Astrocyte (in vitro differentiated cells and primary cell): ENCODE data around the gene PCSK1N. TPM values are rescaled to one million over a fixed set of nuclear protein-coding genes. Genes with fewer than 3 reads are reported as not detected.

Source experiments
- DNase-seq: peaks from one replicate; pipeline ENCODE4 v3.0.0-alpha.2; 2010; ENCODE audit warnings: low read depth
- FAIRE-seq: peaks from 2 replicates; lab custom pipeline; 2011; peaks lifted over from hg19 to GRCh38; lab: Jason Lieb, UNC
- H2AFZ ChIP-seq: 2 replicates; pipeline ENCODE4 v1.6.0; 2012; ENCODE audit warnings: low read depth, low read length, inconsistent platforms
- H3K27ac ChIP-seq: 2 replicates; pipeline ENCODE4 v1.5.1; 2011; ENCODE audit warnings: low read depth, low read length, inconsistent platforms
- H3K27me3 ChIP-seq: 2 replicates; pipeline ENCODE4 v1.6.0; 2011; ENCODE audit warnings: low read length, inconsistent platforms; ENCODE audit not compliant: insufficient read depth
- H3K36me3 ChIP-seq: 2 replicates; pipeline ENCODE4 v1.5.1; 2011; ENCODE audit warnings: low read length, inconsistent platforms; ENCODE audit not compliant: insufficient read depth
- H3K4me1 ChIP-seq: 2 replicates; pipeline ENCODE4 v1.5.1; 2011; ENCODE audit warnings: low read length, inconsistent platforms; ENCODE audit not compliant: insufficient read depth
- H3K4me2 ChIP-seq: 2 replicates; pipeline ENCODE4 v1.6.0; 2012; ENCODE audit warnings: low read length, inconsistent platforms
- H3K4me3 ChIP-seq: 2 replicates; pipeline ENCODE4 v1.5.1; 2011; ENCODE audit warnings: low read depth, mild to moderate bottlenecking, low read length, inconsistent platforms; ENCODE audit not compliant: insufficient read depth
- H3K79me2 ChIP-seq: 2 replicates; pipeline ENCODE4 v1.6.0; 2012; ENCODE audit warnings: mild to moderate bottlenecking, low read length, inconsistent platforms; ENCODE audit not compliant: insufficient read depth
- H3K9ac ChIP-seq: 2 replicates; pipeline ENCODE4 v1.6.0; 2012; ENCODE audit warnings: mild to moderate bottlenecking, low read length, inconsistent platforms
- H3K9me3 ChIP-seq: 2 replicates; pipeline ENCODE4 v1.5.1; 2012; ENCODE audit warnings: low read depth, mild to moderate bottlenecking, low read length, inconsistent platforms; ENCODE audit not compliant: insufficient read depth
- H4K20me1 ChIP-seq: 2 replicates; pipeline ENCODE4 v1.6.0; 2012; ENCODE audit warnings: low read length, inconsistent platforms; ENCODE audit not compliant: insufficient read depth
- H3K27ac Mint-ChIP-seq: one replicate; pipeline ENCODE4 v1.8.0; 2021; ENCODE audit warnings: mild to moderate bottlenecking, mixed read lengths; ENCODE audit not compliant: unreplicated experiment
- H3K27me3 Mint-ChIP-seq: one replicate; pipeline ENCODE4 v1.8.0; 2021; ENCODE audit warnings: low read depth, mixed read lengths; ENCODE audit not compliant: unreplicated experiment
- H3K36me3 Mint-ChIP-seq: one replicate; pipeline ENCODE4 v1.8.0; 2021; ENCODE audit warnings: low read depth, mixed read lengths; ENCODE audit not compliant: unreplicated experiment
- H3K4me1 Mint-ChIP-seq: one replicate; pipeline ENCODE4 v1.8.0; 2021; ENCODE audit warnings: low read depth, mixed read lengths; ENCODE audit not compliant: unreplicated experiment
- H3K4me3 Mint-ChIP-seq: one replicate; pipeline ENCODE4 v1.8.0; 2021; ENCODE audit warnings: mild to moderate bottlenecking, moderate library complexity, mixed read lengths; ENCODE audit not compliant: unreplicated experiment
- H3K9me3 Mint-ChIP-seq: one replicate; pipeline ENCODE4 v1.8.0; 2021; ENCODE audit warnings: mild to moderate bottlenecking, mixed read lengths; ENCODE audit not compliant: unreplicated experiment
- EZH2 ChIP-seq: IDR thresholded peaks from 2 replicates; pipeline ENCODE4 v1.6.1; 2012; ENCODE audit warnings: mild to moderate bottlenecking, low read length, inconsistent platforms; ENCODE audit not compliant: insufficient read depth
- total RNA-seq: library from RNA; stranded (reverse); gene quantifications from 2 replicates; pipeline ENCODE4 v1.2.1, GENCODE V29; 2021
- TF ChIP-seq, protein P1 (sequence below): IDR thresholded peaks from 2 replicates; pipeline ENCODE4 v1.5.1; 2011; ENCODE audit warnings: low read depth, mild to moderate bottlenecking, inconsistent platforms, low read length, moderate library complexity; ENCODE audit not compliant: insufficient read depth

The PCSK1N gene
- total RNA-seq, 1 donor from 2014 or later: 62.0 TPM

DNA sequence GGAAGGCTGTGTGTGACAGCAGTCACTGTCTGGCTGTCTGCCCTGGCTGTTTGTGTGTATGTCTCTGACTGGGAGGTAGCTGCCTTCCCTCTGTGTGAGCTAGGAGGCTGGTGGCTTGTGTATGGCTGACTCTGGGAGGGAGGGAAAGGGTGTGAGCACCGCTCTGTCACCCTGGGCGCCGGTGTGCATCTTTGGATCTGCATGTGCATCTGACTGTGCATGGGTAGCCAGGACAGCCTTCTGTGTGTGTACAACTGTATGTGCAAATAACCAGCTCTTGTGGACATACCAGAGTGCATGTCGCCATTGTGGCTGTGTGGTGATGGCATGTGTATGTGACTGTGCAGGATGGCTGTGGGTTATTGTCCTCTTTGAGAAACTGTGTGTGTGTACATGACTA is 16.5 kb downstream of the PCSK1N start:
- no peaks in the 10 kb centered on the region for H3K4me1 Mint-ChIP-seq
- no peaks in the 10 kb centered on the region for H3K9me3 Mint-ChIP-seq
- no peak overlapping the region for H3K27ac ChIP-seq
- no peaks in the 10 kb centered on the region for H3K9me3 ChIP-seq
- no peak for FAIRE-seq
- H3K36me3 ChIP-seq: no peaks in the 10 kb centered on the region
- no peaks in the 10 kb centered on the region for H3K27me3 ChIP-seq
- H3K36me3 Mint-ChIP-seq: no peaks in the 10 kb centered on the region
- TF ChIP-seq EZH2: no peak
- TF ChIP-seq, protein P1, sequence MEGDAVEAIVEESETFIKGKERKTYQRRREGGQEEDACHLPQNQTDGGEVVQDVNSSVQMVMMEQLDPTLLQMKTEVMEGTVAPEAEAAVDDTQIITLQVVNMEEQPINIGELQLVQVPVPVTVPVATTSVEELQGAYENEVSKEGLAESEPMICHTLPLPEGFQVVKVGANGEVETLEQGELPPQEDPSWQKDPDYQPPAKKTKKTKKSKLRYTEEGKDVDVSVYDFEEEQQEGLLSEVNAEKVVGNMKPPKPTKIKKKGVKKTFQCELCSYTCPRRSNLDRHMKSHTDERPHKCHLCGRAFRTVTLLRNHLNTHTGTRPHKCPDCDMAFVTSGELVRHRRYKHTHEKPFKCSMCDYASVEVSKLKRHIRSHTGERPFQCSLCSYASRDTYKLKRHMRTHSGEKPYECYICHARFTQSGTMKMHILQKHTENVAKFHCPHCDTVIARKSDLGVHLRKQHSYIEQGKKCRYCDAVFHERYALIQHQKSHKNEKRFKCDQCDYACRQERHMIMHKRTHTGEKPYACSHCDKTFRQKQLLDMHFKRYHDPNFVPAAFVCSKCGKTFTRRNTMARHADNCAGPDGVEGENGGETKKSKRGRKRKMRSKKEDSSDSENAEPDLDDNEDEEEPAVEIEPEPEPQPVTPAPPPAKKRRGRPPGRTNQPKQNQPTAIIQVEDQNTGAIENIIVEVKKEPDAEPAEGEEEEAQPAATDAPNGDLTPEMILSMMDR: no peak
- no peak overlapping the region for H3K4me2 ChIP-seq
- no peaks in the 10 kb centered on the region for H3K4me1 ChIP-seq
- no peak for DNase-seq
- H4K20me1 ChIP-seq: no peaks in the 10 kb centered on the region
- no peaks in the 10 kb centered on the region for H3K27me3 Mint-ChIP-seq
- no peak overlapping the region for H3K9ac ChIP-seq
- H3K4me3 Mint-ChIP-seq: no peak overlapping the region
- no peak overlapping the region for H3K4me3 ChIP-seq
- H3K79me2 ChIP-seq: no peaks in the 10 kb centered on the region
- no peak overlapping the region for H2AFZ ChIP-seq
- no peak overlapping the region for H3K27ac Mint-ChIP-seq

DNA sequence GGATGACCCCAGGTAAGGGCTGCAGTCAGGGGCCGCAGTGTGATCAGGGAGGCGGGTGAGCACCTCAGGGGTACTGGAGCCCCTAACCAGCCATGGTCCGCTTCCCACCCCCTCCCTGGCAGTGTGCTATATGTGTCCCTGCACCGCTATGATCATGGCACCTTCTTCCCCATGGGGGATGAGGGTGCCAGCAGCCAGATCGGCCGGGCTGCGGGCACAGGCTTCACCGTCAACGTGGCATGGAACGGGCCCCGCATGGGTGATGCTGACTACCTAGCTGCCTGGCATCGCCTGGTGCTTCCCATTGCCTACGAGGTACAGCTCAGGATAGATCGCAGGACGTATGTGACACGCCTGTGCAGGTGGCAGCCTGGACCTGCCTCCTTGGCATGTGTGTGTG is 17.3 kb downstream of the PCSK1N start:
- FAIRE-seq (no peak), DNase-seq (no peak)
- no peaks in the 10 kb centered on the region for H3K36me3 Mint-ChIP-seq
- Histone ChIP-seq H3K27ac (no peak overlapping the region), H3K36me3 (no peaks in the 10 kb centered on the region), H2AFZ (no peak overlapping the region), H3K9me3 (no peaks in the 10 kb centered on the region), H3K4me3 (no peak overlapping the region), H3K27me3 (no peaks in the 10 kb centered on the region), H3K4me1 (no peaks in the 10 kb centered on the region), H3K9ac (no peak overlapping the region), H3K79me2 (no peaks in the 10 kb centered on the region), H3K4me2 (no peak overlapping the region), H4K20me1 (no peaks in the 10 kb centered on the region)
- TF ChIP-seq EZH2: no peak
- TF ChIP-seq, protein P1: no peak
- H3K27me3 Mint-ChIP-seq: no peaks in the 10 kb centered on the region
- no peak overlapping the region for H3K4me3 Mint-ChIP-seq
- no peaks in the 10 kb centered on the region for H3K9me3 Mint-ChIP-seq
- H3K4me1 Mint-ChIP-seq: no peaks in the 10 kb centered on the region
- H3K27ac Mint-ChIP-seq: no peak overlapping the region

DNA sequence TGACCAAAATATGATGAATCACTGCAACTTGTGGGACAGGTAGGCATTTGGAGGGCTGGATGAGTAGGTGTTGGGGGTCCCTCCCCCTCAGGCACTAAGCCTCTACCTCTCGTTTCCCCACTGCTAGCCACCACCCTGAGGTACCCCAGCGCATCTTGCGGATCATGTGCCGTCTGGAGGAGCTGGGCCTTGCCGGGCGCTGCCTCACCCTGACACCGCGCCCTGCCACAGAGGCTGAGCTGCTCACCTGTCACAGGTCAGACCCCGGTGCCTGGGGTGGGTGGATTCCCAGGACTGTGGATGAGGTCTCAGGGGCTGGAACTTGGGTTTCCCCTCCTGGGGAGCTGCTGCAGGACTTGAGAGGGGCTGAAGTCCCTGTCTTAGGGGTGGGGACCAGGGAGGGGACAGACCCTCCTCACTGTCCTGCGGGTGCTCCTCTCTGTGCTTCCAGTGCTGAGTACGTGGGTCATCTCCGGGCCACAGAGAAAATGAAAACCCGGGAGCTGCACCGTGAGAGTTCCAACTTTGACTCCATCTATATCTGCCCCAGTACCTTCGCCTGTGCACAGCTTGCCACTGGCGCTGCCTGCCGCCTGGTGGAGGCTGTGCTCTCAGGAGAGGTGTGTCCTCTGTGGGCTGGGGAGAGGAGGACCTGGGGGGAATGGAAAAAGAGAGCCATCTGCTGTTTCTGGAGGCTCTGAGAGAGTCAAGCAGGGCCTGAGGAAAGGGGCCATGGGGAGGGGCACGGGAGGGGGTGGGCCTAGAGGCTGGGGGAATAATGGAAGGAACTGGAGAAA is 19.2 kb downstream of the PCSK1N start:
- Histone ChIP-seq H3K4me1 (no peaks in the 10 kb centered on the region), H3K79me2 (no peaks in the 10 kb centered on the region), H3K4me2 (no peak overlapping the region), H4K20me1 (no peaks in the 10 kb centered on the region), H3K27ac (no peak overlapping the region), H3K4me3 (no peak overlapping the region), H3K9me3 (no peaks in the 10 kb centered on the region), H3K27me3 (no peaks in the 10 kb centered on the region), H3K36me3 (no peaks in the 10 kb centered on the region), H2AFZ (no peak overlapping the region), H3K9ac (no peak overlapping the region)
- Mint-ChIP-seq H3K27me3 (no peaks in the 10 kb centered on the region), H3K9me3 (no peaks in the 10 kb centered on the region), H3K27ac (no peak overlapping the region), H3K36me3 (no peaks in the 10 kb centered on the region), H3K4me1 (no peaks in the 10 kb centered on the region), H3K4me3 (no peak overlapping the region)
- no peak for DNase-seq
- peak; percentile 67 for FAIRE-seq
- no peak for TF ChIP-seq EZH2
- TF ChIP-seq, protein P1: no peak
